GM19372 (cell line): ENCODE results near the gene PCYT1B.

ENCODE experiments used
- ATAC-seq: cut with Tn5 transposase; IDR thresholded peaks from one replicate; pipeline ENCODE4 v1.9.1; 2021; ENCODE audit warnings: mild to moderate bottlenecking, low read depth, moderate library complexity; ENCODE audit not compliant: unreplicated experiment

PCYT1B gene

GRCh38 chrX:24536551-24536950 is 110.6 kb downstream of the PCYT1B start:
- no peak for ATAC-seq

GRCh38 chrX:24528605-24529004 is 118.5 kb downstream of the PCYT1B start:
- no peak for ATAC-seq

- ATAC-seq, result no peak
These were observed 120.5 kb downstream of the PCYT1B start for GRCh38 chrX:24526616-24527015.

GRCh38 chrX:24525455-24525854 is 121.7 kb downstream of the PCYT1B start:
- ATAC-seq, result no peak

GRCh38 chrX:24520472-24520871 is 126.7 kb downstream of the PCYT1B start:
- no peak for ATAC-seq

GRCh38 chrX:24515447-24515846 is 131.7 kb downstream of the PCYT1B start:
- ATAC-seq, result no peak

- ATAC-seq, result peak; percentile 90
These were observed 133.7 kb downstream of the PCYT1B start for GRCh38 chrX:24513416-24513815.

- no peak for ATAC-seq
These were observed 138.8 kb downstream of the PCYT1B start for GRCh38 chrX:24508375-24508774.
